Measurements from ENCODE around the gene DEFB132. TPM values are rescaled to one million over a fixed set of nuclear protein-coding genes. Genes with fewer than 3 reads are reported as not detected.

DEFB132 gene
- total RNA-seq, 2 donors from 2014 or later, result not detected

DNA sequence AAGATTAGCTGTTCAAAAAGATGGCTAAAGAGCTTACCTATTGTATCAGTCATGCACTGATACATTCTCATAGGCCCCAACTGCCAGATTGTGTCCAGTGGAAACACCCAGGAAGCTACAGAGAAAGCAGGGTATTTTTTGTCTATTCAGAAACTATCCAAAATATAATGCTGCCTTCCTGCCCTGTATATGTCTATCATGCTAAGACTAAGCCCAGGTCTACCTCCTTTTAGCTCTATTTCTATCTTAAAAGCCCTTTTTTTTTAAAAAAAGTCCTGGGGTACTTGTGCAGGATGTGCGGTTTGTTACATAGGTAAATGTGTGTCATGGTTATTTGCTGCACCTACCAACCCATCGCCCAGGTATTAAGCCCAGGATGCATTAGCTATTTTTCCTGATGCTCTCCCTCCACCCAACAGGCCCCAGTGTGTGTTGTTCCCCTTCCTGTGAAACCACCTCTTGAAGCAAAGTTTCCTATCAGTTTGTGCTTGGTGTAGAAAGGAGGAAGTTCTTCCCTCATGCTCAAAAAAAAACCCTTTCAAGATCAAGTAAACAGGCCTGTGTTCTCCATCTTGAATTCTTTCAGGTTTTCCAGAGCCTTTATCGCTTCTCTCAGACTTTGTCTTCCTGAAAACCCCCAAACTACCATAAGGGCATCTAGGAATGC is 30.0 kb upstream of the DEFB132 start:
- no peak for TF ChIP-seq CTCF (IDR thresholded peaks at IDR 0.05)
- Histone ChIP-seq H3K27me3 (no peaks in the 10 kb centered on the region), H3K4me1 (no peaks in the 10 kb centered on the region), H3K27ac (no peak overlapping the region), H3K4me3 (no peak overlapping the region), H3K36me3 (no peaks in the 10 kb centered on the region), H3K9ac (ENCODE audit: low read depth in 2 of 2, low read length in 2 of 2) (no peak overlapping the region), H3K9me3 (no peaks in the 10 kb centered on the region)
- intact Hi-C loops (cut with DNase I), result no loop called here
- no peak for DNase-seq

GRCh38 chr20:235891-236290 is 21.6 kb upstream of the DEFB132 start:
- Histone ChIP-seq H3K9me3 (no peaks in the 10 kb centered on the region), H3K27ac (no peak overlapping the region), H3K4me3 (no peak overlapping the region), H3K27me3 (no peaks in the 10 kb centered on the region), H3K9ac (ENCODE audit: low read depth in 2 of 2, low read length in 2 of 2) (no peak overlapping the region), H3K4me1 (no peaks in the 10 kb centered on the region), H3K36me3 (no peaks in the 10 kb centered on the region)
- no peak for DNase-seq
- no peak for TF ChIP-seq CTCF (IDR thresholded peaks at IDR 0.05)
- intact Hi-C loops (cut with DNase I), result no loop called here

- DNase-seq, result no peak
- Histone ChIP-seq H3K4me3 (no peak overlapping the region), H3K27me3 (no peaks in the 10 kb centered on the region), H3K4me1 (no peaks in the 10 kb centered on the region), H3K9me3 (no peaks in the 10 kb centered on the region), H3K9ac (ENCODE audit: low read depth in 2 of 2, low read length in 2 of 2) (no peak overlapping the region), H3K36me3 (no peaks in the 10 kb centered on the region), H3K27ac (no peak overlapping the region)
- TF ChIP-seq CTCF (IDR thresholded peaks at IDR 0.05), result no peak
- intact Hi-C loops (cut with DNase I), result no loop called here
These were observed 20.0 kb upstream of the DEFB132 start for GRCh38 chr20:237489-237888.

GRCh38 chr20:237929-238328 is 19.6 kb upstream of the DEFB132 start:
- DNase-seq, result no peak
- no peak for TF ChIP-seq CTCF (IDR thresholded peaks at IDR 0.05)
- no peaks in the 10 kb centered on the region for H3K4me1 ChIP-seq
- no peaks in the 10 kb centered on the region for H3K9me3 ChIP-seq
- intact Hi-C loops (cut with DNase I), result no loop called here
- no peaks in the 10 kb centered on the region for H3K27me3 ChIP-seq
- H3K36me3 ChIP-seq, result no peaks in the 10 kb centered on the region
- H3K27ac ChIP-seq, result no peak overlapping the region
- no peak overlapping the region for H3K4me3 ChIP-seq
- no peak overlapping the region for H3K9ac ChIP-seq (ENCODE audit: low read depth in 2 of 2, low read length in 2 of 2)

GRCh38 chr20:242905-243304 is 14.6 kb upstream of the DEFB132 start:
- no peak for TF ChIP-seq CTCF (IDR thresholded peaks at IDR 0.05)
- H3K4me1 ChIP-seq, result no peaks in the 10 kb centered on the region
- H3K9me3 ChIP-seq, result no peaks in the 10 kb centered on the region
- intact Hi-C loops (cut with DNase I), result no loop called here
- no peak overlapping the region for H3K9ac ChIP-seq (ENCODE audit: low read depth in 2 of 2, low read length in 2 of 2)
- no peak overlapping the region for H3K4me3 ChIP-seq
- no peaks in the 10 kb centered on the region for H3K36me3 ChIP-seq
- DNase-seq, result no peak
- no peak overlapping the region for H3K27ac ChIP-seq
- no peaks in the 10 kb centered on the region for H3K27me3 ChIP-seq

Data from colonic mucosa (tissue), 4 donors.